ENCODE data around the gene DHX9.

GRCh38 chr1:182839209-182840066, at the start of gene DHX9:
- peak in 1 of 3 experiments; percentile 15 for TF ChIP-seq CTCF (IDR thresholded peaks at IDR 0.05)
- TF ChIP-seq POLR2A (IDR thresholded peaks at IDR 0.05) = peak in 1 of 2 donors; percentile 92

Measured in vagina (tissue), 2 donors.